ENCODE results near the gene CCDC107. TPM values are rescaled to one million over a fixed set of nuclear protein-coding genes. Genes with fewer than 3 reads are reported as not detected.
"Not testable (repeated sequence)": the region's sequence is repeated elsewhere in the genome, so short reads cannot be mapped to it uniquely, and the experiment has no call there.

Gene CCDC107
- total RNA-seq, 2 experiments from 2014 or later, result 34.8 to 36.8 TPM

DNA sequence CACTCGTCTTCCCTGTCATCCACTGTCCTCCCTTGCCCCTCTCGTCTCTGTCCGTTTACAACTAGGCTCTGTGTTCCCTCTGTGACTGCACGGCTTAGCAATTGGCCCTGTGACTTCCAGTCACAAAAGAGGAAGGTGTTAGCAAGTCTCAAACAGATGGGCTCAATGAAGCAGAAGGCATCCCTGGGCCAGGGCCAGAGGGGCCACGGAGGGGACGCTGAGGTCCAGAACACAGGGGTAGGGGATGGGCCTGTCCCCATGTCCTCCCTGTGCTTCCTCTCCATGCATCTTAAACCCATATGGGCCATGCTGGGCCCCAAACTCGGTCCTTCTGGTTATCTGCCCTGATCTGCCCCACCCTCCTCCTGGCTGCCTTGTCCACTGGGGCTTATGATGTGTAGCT lies 39.8 kb upstream of the CCDC107 start, which contains the start of gene CD72:
TSS of gene CD72 (minus strand) at position 89 of the 403 bp plus-strand sequence. CDS start 110 bp downstream, outside the sequence.
- ATAC-seq (no peak), DNase-seq (no peak)
- ChIA-PET CTCF (interaction anchor here (1.2 to 11.8 kb wide), 8 partner anchors 10 to 109 kb away, joined by 3 to 272 read pairs (median 25); partner anchors contain the start of genes ARHGEF39, CCDC107, RMRP and SIT1), POLR2A (interaction anchor here (1.0 to 8.8 kb wide), 3 partner anchors 15 to 30 kb away, joined by 3 to 122 read pairs (median 4); partner anchors contain the start of gene SIT1)
- H3K4me1 Mint-ChIP-seq (ENCODE audit: low read depth), result peaks cover 66% of the 10 kb centered on the region
- H3K4me3 Mint-ChIP-seq, result peak within 1 kb of the TSS; percentile 79
- H3K27me3 Mint-ChIP-seq (ENCODE audit: low read depth), result no peaks in the 10 kb centered on the region
- no peaks in the 10 kb centered on the region for H3K9me3 Mint-ChIP-seq (ENCODE audit: insufficient read depth)
- H3K36me3 Mint-ChIP-seq (ENCODE audit: low read depth), result peaks cover 4% of the 10 kb centered on the region
- peak within 1 kb of the TSS; percentile 92 for H3K27ac Mint-ChIP-seq

DNA sequence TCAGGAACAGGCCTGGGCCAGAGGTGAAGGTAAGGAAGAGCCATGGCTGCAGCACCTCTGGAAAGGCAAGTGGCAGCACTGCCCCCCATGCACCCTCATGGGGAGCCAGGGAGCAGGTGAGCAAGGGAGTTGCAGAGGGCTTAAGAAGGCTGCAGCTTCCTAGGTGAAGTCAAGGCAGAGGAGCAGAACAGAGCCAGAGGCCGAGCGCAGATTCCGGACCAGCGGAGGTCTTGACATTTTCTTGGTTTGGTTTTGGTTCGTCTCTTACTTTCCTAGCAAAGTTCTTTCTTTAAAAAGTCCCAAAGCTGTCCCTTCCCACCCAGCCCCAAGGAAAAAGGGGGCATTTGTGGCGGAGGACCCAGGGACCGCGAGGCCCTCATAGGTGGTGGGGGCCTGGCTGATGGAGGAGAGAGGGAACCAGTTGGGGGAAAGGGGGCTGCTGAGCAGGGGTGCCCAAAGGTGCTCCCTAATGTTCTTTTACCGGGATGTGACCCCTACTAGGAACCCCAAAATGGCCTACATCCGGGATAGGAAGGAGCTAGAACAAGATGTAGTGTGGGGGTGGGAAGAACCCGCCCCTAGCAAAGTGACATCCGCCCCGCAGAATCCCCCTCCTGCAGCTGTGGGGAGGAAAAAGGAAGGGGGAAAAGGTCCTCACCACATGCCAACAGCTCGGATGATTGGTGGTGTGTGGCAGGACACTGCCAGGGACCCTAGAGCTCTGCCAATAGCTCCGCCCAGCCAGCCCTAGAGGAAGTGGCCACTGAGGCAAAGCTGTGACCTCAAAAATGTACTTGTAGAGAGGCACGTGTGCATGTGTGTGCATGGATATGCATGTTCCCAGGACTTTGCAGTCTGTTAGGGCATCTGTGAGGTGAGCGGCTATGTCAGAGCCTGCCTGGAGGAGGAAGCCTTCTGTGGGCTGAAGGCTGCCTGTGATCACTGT lies 39.0 kb upstream of the CCDC107 start:
- Mint-ChIP-seq H3K27me3 (ENCODE audit: low read depth) (no peaks in the 10 kb centered on the region), H3K4me1 (ENCODE audit: low read depth) (peaks cover 66% of the 10 kb centered on the region), H3K9me3 (ENCODE audit: insufficient read depth) (no peaks in the 10 kb centered on the region), H3K36me3 (ENCODE audit: low read depth) (peaks cover 4% of the 10 kb centered on the region), H3K27ac (peak overlapping the region; percentile 92), H3K4me3 (peak overlapping the region; percentile 79)
- peak; percentile 71 for ATAC-seq
- POLR2A ChIA-PET, result interaction anchor here (0.6 to 8.8 kb wide), 12 partner anchors 14 to 193 kb away, joined by 3 to 122 read pairs (median 4); partner anchors contain the start of genes ARHGEF39, CCDC107, GBA2 and RGP1
- DNase-seq, result peak; percentile 89
- CTCF ChIA-PET, result interaction anchor here (0.8 to 11.8 kb wide), 14 partner anchors 8 to 171 kb away, joined by 3 to 272 read pairs (median 10); partner anchors contain the start of genes ARHGEF39, CCDC107, RMRP and SIT1

DNA sequence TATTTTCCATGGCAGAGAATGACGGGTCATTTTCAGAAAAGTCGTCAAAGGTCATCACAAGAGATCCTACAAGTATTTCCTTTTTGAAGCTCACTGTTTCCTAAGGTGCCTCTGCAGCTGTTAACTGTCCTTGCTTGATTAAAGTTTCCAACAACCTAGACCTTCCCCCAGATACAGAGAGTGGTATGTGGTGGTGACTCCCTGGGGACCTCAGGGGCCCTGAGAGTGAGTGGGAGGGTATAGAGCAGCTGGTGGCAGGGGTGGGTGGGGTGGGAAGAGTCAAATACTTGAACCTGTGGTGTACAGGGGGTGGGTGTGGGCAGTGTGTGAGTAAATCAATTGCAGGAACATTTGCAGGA lies 38.3 kb upstream of the CCDC107 start:
- ATAC-seq (peak; percentile 37), DNase-seq (no peak)
- Mint-ChIP-seq H3K27me3 (ENCODE audit: low read depth) (no peaks in the 10 kb centered on the region), H3K9me3 (ENCODE audit: insufficient read depth) (no peaks in the 10 kb centered on the region), H3K27ac (peak overlapping the region; percentile 92), H3K36me3 (ENCODE audit: low read depth) (peaks cover 2% of the 10 kb centered on the region), H3K4me1 (ENCODE audit: low read depth) (peaks cover 66% of the 10 kb centered on the region), H3K4me3 (peak overlapping the region; percentile 79)
- CTCF ChIA-PET, result interaction anchor here (0.8 to 11.8 kb wide), 16 partner anchors 9 to 170 kb away, joined by 3 to 272 read pairs (median 10); partner anchors contain the start of genes ARHGEF39, CCDC107, RMRP and SIT1
- POLR2A ChIA-PET, result interaction anchor here (0.6 to 8.8 kb wide), 11 partner anchors 15 to 192 kb away, joined by 3 to 122 read pairs (median 4); partner anchors contain the start of genes ARHGEF39, CCDC107, GBA2 and RGP1

DNA sequence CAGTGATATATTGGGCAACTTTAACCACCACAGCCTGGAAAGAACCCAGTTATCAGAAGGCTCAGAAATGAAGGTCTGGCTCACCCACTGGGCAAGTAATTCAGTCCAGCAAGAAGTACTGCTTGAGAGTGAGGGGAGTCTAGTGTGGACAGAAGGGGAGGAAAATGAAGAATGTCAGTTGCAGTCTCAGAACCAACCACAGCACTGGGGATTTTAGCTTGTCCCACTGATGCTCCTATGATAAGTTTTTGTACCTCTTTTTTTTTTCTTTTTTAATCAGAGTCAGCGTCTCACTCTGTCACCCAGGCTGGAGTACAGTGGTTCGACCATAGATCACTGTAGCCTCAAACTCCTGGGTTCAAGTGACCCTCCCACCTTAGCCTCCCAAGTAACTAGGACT lies 30.5 kb upstream of the CCDC107 start:
- H3K4me1 Mint-ChIP-seq (ENCODE audit: low read depth), result peaks cover 16% of the 10 kb centered on the region
- no peak for DNase-seq
- H3K36me3 Mint-ChIP-seq (ENCODE audit: low read depth), result no peaks in the 10 kb centered on the region
- CTCF ChIA-PET, result interaction anchor here (8.2 kb wide), 1 partner anchor 19 kb away, joined by 33 read pairs; no protein-coding TSS in a partner anchor
- no peak overlapping the region for H3K4me3 Mint-ChIP-seq
- H3K27ac Mint-ChIP-seq, result no peak overlapping the region
- no peaks in the 10 kb centered on the region for H3K27me3 Mint-ChIP-seq (ENCODE audit: low read depth)
- POLR2A ChIA-PET, result no interaction called here
- no peak for ATAC-seq
- H3K9me3 Mint-ChIP-seq (ENCODE audit: insufficient read depth), result no peaks in the 10 kb centered on the region

DNA sequence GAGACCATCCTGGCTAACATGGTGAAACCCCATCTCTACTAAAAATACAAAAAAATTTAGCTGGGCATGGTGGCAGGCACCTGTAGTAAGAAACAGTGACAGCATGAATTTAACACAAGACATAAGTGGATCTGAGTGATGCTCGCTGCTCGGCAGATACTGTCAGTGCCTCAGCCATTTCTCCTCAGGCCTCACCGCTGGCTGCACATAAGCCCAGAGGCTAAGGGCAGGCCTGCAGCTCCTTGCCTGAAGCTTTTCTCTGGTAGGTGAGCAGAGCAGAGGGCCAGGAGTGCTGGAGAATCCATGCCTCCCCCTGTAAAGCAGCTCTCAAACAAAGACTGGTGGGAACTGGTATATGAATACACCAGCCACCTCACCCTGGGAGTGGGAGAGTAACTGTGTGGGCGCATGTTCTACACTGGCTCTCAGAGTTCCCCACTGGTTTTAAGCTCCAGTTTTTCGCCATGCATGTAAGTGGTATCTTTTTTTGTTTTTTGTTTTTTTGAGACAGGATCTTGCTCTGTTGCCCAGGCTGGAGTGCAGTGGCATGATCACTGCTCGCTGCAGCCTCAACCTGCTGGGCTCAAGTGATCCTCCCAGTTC lies 29.6 kb upstream of the CCDC107 start:
- ATAC-seq (no peak), DNase-seq (no peak)
- H3K27me3 Mint-ChIP-seq (ENCODE audit: low read depth), result no peaks in the 10 kb centered on the region
- POLR2A ChIA-PET, result no interaction called here
- no peak overlapping the region for H3K4me3 Mint-ChIP-seq
- no peak overlapping the region for H3K27ac Mint-ChIP-seq
- H3K9me3 Mint-ChIP-seq (ENCODE audit: insufficient read depth), result no peaks in the 10 kb centered on the region
- H3K36me3 Mint-ChIP-seq (ENCODE audit: low read depth), result no peaks in the 10 kb centered on the region
- H3K4me1 Mint-ChIP-seq (ENCODE audit: low read depth), result peaks cover 16% of the 10 kb centered on the region
- CTCF ChIA-PET, result interaction anchor here (1.0 to 8.2 kb wide), 7 partner anchors 9 to 107 kb away, joined by 3 to 33 read pairs (median 11); partner anchors contain the start of genes CCDC107 and RMRP

DNA sequence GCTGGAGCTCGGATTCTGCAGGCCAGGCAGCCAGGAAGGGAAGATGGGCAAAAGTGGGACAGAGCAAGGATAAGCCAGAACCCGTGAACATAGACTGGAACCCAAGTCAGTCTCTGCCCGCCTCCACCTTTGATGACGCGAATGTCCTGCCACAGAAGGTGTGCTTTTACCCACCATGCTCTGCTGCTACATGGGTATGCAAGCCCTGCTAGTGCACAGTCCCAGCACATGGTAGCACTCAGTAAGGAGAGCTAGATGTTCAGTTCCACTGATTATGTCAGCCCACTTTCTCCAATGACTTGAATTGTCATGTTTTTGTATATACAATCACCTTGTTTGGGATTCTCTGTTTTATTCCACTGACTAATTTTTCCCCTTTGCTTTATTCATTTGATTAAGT lies 28.5 kb upstream of the CCDC107 start:
- ChIA-PET POLR2A (no interaction called here), CTCF (interaction anchor here (1.0 to 8.2 kb wide), 7 partner anchors 10 to 29 kb away, joined by 3 to 33 read pairs (median 11); partner anchors contain the start of genes CCDC107 and RMRP)
- no peaks in the 10 kb centered on the region for H3K9me3 Mint-ChIP-seq (ENCODE audit: insufficient read depth)
- no peak overlapping the region for H3K27ac Mint-ChIP-seq
- no peak for DNase-seq
- no peaks in the 10 kb centered on the region for H3K36me3 Mint-ChIP-seq (ENCODE audit: low read depth)
- H3K4me3 Mint-ChIP-seq, result no peak overlapping the region
- H3K27me3 Mint-ChIP-seq (ENCODE audit: low read depth), result no peaks in the 10 kb centered on the region
- H3K4me1 Mint-ChIP-seq (ENCODE audit: low read depth), result peaks cover 16% of the 10 kb centered on the region
- peak; percentile 47 for ATAC-seq

DNA sequence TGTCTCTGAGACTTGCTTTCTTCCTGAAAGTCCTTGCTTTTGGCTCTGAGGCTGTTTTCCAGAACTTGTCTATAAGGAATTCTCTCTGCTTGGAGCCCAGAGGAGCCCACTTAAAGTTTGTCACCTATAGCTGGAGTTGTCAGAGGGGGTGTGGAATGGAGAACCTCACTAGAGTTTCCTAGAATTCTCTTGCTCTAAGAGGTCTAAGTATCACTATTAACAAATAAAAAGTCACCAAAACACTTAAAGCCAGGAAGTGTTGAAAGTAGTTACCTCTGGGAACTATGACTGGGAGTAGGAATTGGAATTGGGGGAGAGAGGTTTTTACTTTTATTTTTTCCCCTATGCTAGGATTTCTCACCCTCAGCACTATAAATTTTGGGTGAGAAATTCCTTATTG lies 22.4 kb upstream of the CCDC107 start:
- Mint-ChIP-seq H3K27ac (no peak overlapping the region), H3K27me3 (ENCODE audit: low read depth) (no peaks in the 10 kb centered on the region), H3K4me3 (no peak overlapping the region), H3K4me1 (ENCODE audit: low read depth) (peaks cover 50% of the 10 kb centered on the region), H3K36me3 (ENCODE audit: low read depth) (peaks cover 18% of the 10 kb centered on the region), H3K9me3 (ENCODE audit: insufficient read depth) (no peaks in the 10 kb centered on the region)
- ATAC-seq (no peak), DNase-seq (no peak)
- POLR2A ChIA-PET, result interaction anchor here (1.3 kb wide), 1 partner anchor 17 kb away, joined by 3 read pairs; no protein-coding TSS in a partner anchor
- CTCF ChIA-PET, result interaction anchor here (0.9 to 2.3 kb wide), 4 partner anchors 11 to 24 kb away, joined by 4 to 10 read pairs (median 8); partner anchors contain the start of genes CCDC107 and RMRP

DNA sequence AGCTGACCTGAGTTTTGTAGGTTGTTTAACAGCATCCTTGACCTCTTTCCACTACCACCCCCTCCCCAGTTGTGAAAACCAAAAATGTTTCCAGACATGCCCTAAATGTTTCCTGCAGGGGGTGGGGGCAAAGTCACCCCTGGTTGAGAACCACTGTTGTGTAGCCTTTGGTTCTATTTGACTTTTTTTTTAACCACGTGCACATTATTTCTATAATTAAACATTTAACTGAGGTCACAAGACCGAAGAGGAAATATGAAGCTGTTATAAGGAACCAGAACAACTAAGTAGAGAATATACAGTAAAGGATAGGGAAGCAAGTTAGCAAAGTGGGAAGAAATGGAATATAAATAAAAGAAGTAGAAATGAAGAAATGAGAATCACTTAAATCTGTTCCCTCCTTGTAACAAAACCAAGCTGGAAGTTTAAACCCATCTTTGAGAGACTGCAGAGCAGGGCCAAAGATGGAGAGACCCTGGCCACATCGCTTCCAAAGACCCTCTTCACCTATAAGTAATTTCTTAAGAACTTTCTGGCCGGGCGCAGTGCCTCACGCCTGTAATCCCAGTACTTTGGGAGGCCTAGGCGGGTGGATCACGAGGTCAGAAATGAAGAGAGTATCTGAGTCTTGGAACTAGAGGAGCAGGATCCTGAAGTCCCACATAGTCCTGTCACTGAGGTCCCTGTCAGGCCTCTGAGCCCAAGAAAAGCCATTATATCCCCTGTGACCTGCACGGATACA lies 21.8 kb upstream of the CCDC107 start:
- ChIA-PET CTCF (interaction anchor here (1.3 to 2.3 kb wide), 3 partner anchors 11 to 25 kb away, joined by 6 to 10 read pairs (median 9); no protein-coding TSS in a partner anchor), POLR2A (interaction anchor here (1.3 kb wide), 1 partner anchor 17 kb away, joined by 3 read pairs; no protein-coding TSS in a partner anchor)
- DNase-seq, result no peak
- no peak for ATAC-seq
- peaks cover 24% of the 10 kb centered on the region for H3K36me3 Mint-ChIP-seq (ENCODE audit: low read depth)
- no peaks in the 10 kb centered on the region for H3K27me3 Mint-ChIP-seq (ENCODE audit: low read depth)
- peaks cover 56% of the 10 kb centered on the region for H3K4me1 Mint-ChIP-seq (ENCODE audit: low read depth)
- no peak overlapping the region for H3K27ac Mint-ChIP-seq
- no peaks in the 10 kb centered on the region for H3K9me3 Mint-ChIP-seq (ENCODE audit: insufficient read depth)
- H3K4me3 Mint-ChIP-seq, result no peak overlapping the region

DNA sequence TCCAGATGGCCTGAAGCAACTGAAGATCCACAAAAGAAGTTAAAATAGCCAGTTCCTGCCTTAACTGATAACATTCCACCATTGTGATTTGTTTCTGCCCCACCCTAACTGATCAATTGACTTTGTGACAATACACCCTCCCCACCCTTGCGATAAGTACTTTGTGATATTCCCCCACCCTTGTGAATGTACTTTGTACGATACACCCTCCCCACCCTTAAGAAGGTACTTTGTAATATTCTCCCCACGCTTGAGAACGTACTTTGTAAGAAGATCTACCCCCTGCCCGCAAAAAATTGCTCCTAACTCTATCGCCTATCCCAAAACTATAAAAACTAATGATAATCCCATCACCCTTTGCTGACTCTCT lies 21.2 kb upstream of the CCDC107 start:
- H3K9me3 Mint-ChIP-seq (ENCODE audit: insufficient read depth); POLR2A ChIA-PET; DNase-seq; ATAC-seq; H3K27me3 Mint-ChIP-seq (ENCODE audit: low read depth); H3K4me3 Mint-ChIP-seq: not testable (repeated sequence)
- Mint-ChIP-seq H3K4me1 (ENCODE audit: low read depth) (peaks cover 62% of the 10 kb centered on the region), H3K36me3 (ENCODE audit: low read depth) (peaks cover 29% of the 10 kb centered on the region), H3K27ac (peak overlapping the region; percentile 14)
- CTCF ChIA-PET, result interaction anchor here (1.6 to 2.3 kb wide), 2 partner anchors 10 to 17 kb away, joined by 9 to 10 read pairs; no protein-coding TSS in a partner anchor

DNA sequence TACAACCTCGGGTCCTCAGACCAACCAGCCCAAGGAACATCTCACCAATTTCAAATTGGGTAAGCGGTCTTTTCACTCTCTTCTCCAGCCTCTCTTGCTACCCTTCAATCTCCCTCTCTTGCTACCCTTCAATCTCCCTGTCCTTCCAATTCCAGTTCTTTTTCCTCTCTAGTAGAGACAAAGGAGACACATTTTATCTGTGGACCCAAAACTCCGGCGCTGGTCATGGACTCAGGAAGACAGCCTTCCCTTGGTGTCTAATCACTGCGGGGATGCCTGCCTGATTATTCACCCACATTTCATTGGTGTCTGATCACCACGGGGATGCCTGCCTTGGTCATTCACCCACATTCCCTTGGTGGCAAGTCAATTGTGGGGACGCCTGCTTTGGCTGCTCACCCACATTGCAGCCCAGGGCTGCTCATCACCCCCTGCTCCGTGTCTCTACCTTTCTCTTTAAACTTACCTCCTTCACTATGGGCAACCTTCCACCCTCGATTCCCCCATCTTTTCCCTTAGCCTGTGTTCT lies 20.6 kb upstream of the CCDC107 start:
- H3K4me3 Mint-ChIP-seq; DNase-seq; H3K9me3 Mint-ChIP-seq (ENCODE audit: insufficient read depth); ATAC-seq; H3K27me3 Mint-ChIP-seq (ENCODE audit: low read depth): not testable (repeated sequence)
- Mint-ChIP-seq H3K4me1 (ENCODE audit: low read depth) (peaks cover 65% of the 10 kb centered on the region), H3K36me3 (ENCODE audit: low read depth) (peaks cover 30% of the 10 kb centered on the region), H3K27ac (peak overlapping the region; percentile 85)
- ChIA-PET POLR2A (interaction anchor here (1.0 kb wide), 1 partner anchor 20 kb away, joined by 5 read pairs; no protein-coding TSS in a partner anchor), CTCF (interaction anchor here (2.9 to 3.9 kb wide), 3 partner anchors 10 to 25 kb away, joined by 15 to 37 read pairs (median 21); no protein-coding TSS in a partner anchor)

Data from activated CD8-positive, alpha-beta T cell treated with anti-CD3 and anti-CD28 coated beads, Interleukin-2, amount 10 ng/mL, durations not matched to agents 7 days and 5 days (primary cell).